ENCODE measurements around the gene RPS6KA5. TPM values are rescaled to one million over a fixed set of nuclear protein-coding genes. Genes with fewer than 3 reads are reported as not detected.

RPS6KA5 gene
- polyA plus RNA-seq, 2 of the 4 experiments (the other 2 are of a cell fraction), result 2.2 to 4.1 TPM

DNA sequence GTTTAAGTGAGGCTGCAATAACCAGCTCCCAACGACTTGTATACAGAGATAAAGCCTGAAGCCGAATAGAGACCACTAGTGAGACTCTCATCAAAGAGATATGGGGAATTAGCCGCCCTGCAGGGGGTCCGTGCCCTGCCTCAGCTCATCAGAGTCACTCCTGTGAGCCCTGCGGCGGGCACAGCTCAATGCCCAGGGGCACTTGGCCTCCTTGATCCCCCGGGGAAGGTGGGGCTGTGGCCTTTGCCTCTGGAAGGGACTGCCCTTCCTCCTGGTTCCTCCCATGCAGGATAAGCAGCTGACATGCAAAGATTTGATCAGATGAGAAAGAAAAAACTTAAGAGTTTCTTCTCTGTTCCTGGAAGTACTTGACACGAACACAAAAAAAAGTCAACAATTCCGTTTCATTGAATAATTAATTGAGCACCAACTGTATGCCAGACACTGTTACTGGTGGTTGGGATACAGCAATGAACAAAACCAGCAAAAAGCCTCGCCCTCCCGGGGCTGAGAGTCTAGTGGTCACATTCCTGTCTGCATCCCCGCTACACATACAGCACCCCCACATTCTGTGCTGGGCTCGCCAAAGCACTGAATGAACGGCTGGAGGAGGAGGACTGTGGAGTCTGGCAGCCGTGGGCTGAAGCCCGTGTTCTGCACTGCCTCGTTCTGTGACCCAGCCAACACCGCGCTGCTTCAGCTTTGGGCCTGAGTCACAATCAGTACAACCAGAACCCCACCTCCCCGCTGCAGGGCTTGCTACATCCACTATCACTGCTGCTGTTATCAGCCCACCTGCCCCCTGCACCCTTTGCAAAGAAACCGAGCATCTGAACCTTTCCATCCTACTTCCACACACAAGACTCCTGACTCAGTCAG, 254.5 kb downstream of the RPS6KA5 start:
- Histone ChIP-seq H3K4me3 (no peak overlapping the region), H3K9me3 (no peaks in the 10 kb centered on the region), H3K4me1 (no peaks in the 10 kb centered on the region), H3K4me2 (no peak overlapping the region), H3K27ac (no peak overlapping the region)
- TF ChIP-seq HOXB13 (CRISPR knock-in tag; IDR thresholded peaks at IDR 0.05; ENCODE audit: low read depth), result no peak
- no peak for TF ChIP-seq POLR2AphosphoS2 (conservative IDR thresholded peaks at IDR 0.05; ENCODE audit: low read length)
- no peak for TF ChIP-seq RFX5 (IDR thresholded peaks at IDR 0.05)
- no peak for TF ChIP-seq HEYL (CRISPR knock-in tag; IDR thresholded peaks at IDR 0.05)
- no peak for TF ChIP-seq HOXA7 (CRISPR knock-in tag; IDR thresholded peaks at IDR 0.05)
- TF ChIP-seq CBX8 (IDR thresholded peaks at IDR 0.05), result no peak
- TF ChIP-seq ZNF302 (CRISPR knock-in tag; IDR thresholded peaks at IDR 0.05), result no peak
- no peak for TF ChIP-seq MAZ (IDR thresholded peaks at IDR 0.05; ENCODE audit: borderline replicate concordance, low read depth, low read length)
- TF ChIP-seq NFE2L2 (conservative IDR thresholded peaks at IDR 0.05; ENCODE audit: low read length), result no peak
- no peak for TF ChIP-seq ZFP36 (IDR thresholded peaks at IDR 0.05; ENCODE audit: borderline replicate concordance, partially characterized antibody)
- ChIA-PET POLR2A (no interaction called here), CTCF (no interaction called here)
- ATAC-seq (no peak; a peak in 1 of 6 replicates), DNase-seq (ENCODE audit: low read depth in 1 of 2, low spot score in 1 of 2) (no peak), FAIRE-seq (no peak)
- WGBS (ENCODE audit: missing lambda C conversion rate), result 79% methylated on average over 21 of the region's 21 CpGs

DNA sequence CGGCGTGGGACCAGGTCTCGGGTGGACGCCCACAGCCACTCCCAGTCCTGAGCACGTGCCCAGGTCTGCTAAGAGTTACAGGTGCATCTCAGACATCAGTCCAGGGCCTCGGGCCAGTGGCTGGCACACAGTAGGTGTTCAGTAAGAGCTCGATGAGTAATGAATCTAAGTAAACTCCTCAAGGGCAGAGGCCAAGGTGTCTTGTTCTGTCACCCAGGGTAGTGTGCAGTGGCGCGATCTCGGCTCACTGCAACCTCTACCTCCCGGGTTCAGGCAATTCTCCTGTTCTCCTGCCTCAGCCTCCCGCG, 255.4 kb downstream of the RPS6KA5 start:
- H3K4me3 ChIP-seq, result no peak overlapping the region
- CTCF ChIA-PET, result interaction anchor here (1.7 kb wide), 1 partner anchor 11 kb away, joined by 4 read pairs; the partner anchor contains the start of gene TTC7B
- no peak for FAIRE-seq
- POLR2A ChIA-PET, result no interaction called here
- no peak overlapping the region for H3K4me2 ChIP-seq
- no peak overlapping the region for H3K27ac ChIP-seq
- no peak for ATAC-seq
- H3K4me1 ChIP-seq, result no peaks in the 10 kb centered on the region
- no peaks in the 10 kb centered on the region for H3K9me3 ChIP-seq
- 82% methylated on average over 13 of the region's 13 CpGs for WGBS (ENCODE audit: missing lambda C conversion rate)
- TF ChIP-seq ZSCAN20 (CRISPR knock-in tag; IDR thresholded peaks at IDR 0.05), result no peak
- no peak for TF ChIP-seq RAD21 (conservative IDR thresholded peaks at IDR 0.05 in 1 of 2, IDR thresholded peaks at IDR 0.05 in 1 of 2)
- no peak for DNase-seq (ENCODE audit: low read depth in 1 of 2, low spot score in 1 of 2)

DNA sequence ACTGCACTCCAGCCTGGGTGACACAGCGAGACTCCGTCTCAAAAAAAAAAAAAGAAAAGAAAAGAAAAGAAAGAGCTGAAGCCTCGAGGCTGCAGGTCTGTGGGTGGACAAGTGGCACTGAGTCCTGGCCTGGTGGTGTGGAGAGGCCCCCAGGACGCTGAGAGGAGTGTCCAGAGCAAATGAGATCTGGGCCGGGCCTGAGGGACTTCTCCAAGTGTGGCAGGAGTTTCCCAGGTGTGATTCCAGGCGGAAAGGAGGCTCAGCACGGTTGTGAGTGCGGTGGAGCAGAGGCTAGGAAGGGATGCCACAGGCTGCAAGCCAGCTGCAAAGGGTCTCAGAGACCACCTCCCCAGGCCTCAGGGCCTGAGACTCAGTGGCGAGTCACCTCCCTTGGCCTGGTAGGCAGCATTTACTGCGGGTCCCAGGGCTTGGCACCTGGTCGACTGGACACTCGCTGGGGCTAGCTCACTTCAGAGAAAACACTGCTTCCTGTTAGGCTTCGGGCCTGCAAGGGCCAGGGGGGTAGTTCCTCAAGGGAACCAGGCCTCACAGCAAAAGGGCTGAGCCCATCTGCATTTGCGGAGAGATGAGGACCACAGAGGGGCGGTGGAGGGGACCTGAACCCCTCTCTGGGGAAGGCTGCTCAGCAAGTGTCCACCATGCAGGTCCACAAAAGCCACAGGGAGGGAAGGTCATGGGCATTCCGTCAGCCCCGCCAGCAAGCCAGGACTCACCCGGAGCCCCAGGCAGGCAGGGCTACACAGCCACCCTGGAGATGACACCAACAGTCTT, 256.0 kb downstream of the RPS6KA5 start:
- Histone ChIP-seq H3K27ac (no peak overlapping the region), H3K4me2 (no peak overlapping the region), H3K9me3 (no peaks in the 10 kb centered on the region), H3K4me3 (no peak overlapping the region), H3K4me1 (no peaks in the 10 kb centered on the region)
- 87% methylated on average over 17 of the region's 18 CpGs for WGBS (ENCODE audit: missing lambda C conversion rate)
- no peak for FAIRE-seq
- ChIA-PET POLR2A (no interaction called here), CTCF (interaction anchor here (0.7 to 1.7 kb wide), 3 partner anchors 12 to 15 kb away, joined by 3 to 4 read pairs (median 3); partner anchors contain the start of gene TTC7B)
- no peak for DNase-seq (ENCODE audit: low read depth in 1 of 2, low spot score in 1 of 2)
- TF ChIP-seq NR3C1 (IDR thresholded peaks at IDR 0.05), result no peak
- no peak for ATAC-seq

DNA sequence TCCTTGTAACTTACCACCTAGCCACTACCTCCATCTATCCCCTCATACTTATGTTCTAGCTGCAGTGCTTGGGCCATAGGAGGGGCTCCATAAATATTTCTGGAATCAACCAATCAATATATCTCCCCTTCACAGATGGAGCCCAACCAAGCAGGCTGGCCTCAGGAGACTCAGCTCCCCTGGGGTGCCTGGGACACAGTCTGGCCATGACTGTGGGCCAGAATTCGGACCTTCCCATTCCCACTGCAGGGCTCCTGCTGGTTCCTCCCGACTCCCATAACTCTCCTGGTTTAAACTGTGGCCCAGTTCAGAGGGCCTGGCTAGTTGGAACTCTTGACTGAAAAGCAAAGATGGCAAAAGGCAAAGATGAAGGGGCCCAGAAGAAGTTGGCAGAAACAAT, 257.2 kb downstream of the RPS6KA5 start:
- DNase-seq (ENCODE audit: low read depth in 1 of 2, low spot score in 1 of 2) (no peak), ATAC-seq (no peak), FAIRE-seq (no peak)
- H3K4me3 ChIP-seq, result no peak overlapping the region
- H3K27ac ChIP-seq, result no peak overlapping the region
- WGBS (ENCODE audit: missing lambda C conversion rate), result 84% methylated on average over 2 of the region's 2 CpGs
- ChIA-PET POLR2A (no interaction called here), CTCF (interaction anchor here (0.7 to 1.7 kb wide), 4 partner anchors 13 to 100 kb away, joined by 3 to 4 read pairs (median 3); partner anchors contain the start of gene TTC7B)
- H3K4me1 ChIP-seq, result no peaks in the 10 kb centered on the region
- no peaks in the 10 kb centered on the region for H3K9me3 ChIP-seq
- H3K4me2 ChIP-seq, result no peak overlapping the region
- TF ChIP-seq RARB (CRISPR knock-in tag; IDR thresholded peaks at IDR 0.05) (no peak), POLR2AphosphoS2 (conservative IDR thresholded peaks at IDR 0.05; ENCODE audit: low read length) (no peak), HOXA7 (CRISPR knock-in tag; IDR thresholded peaks at IDR 0.05) (no peak), PHF8 (IDR thresholded peaks at IDR 0.05; ENCODE audit: borderline replicate concordance, low read depth) (no peak), RCOR1 (IDR thresholded peaks at IDR 0.05; ENCODE audit: low read depth, low read length) (no peak), GATA3 (IDR thresholded peaks at IDR 0.05; ENCODE audit: borderline replicate concordance) (no peak), ZSCAN20 (CRISPR knock-in tag; IDR thresholded peaks at IDR 0.05) (no peak)
- TF ChIP-seq, protein P1, sequence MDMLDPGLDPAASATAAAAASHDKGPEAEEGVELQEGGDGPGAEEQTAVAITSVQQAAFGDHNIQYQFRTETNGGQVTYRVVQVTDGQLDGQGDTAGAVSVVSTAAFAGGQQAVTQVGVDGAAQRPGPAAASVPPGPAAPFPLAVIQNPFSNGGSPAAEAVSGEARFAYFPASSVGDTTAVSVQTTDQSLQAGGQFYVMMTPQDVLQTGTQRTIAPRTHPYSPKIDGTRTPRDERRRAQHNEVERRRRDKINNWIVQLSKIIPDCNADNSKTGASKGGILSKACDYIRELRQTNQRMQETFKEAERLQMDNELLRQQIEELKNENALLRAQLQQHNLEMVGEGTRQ (IDR thresholded peaks at IDR 0.05), result no peak
- TF ChIP-seq, protein P2, sequence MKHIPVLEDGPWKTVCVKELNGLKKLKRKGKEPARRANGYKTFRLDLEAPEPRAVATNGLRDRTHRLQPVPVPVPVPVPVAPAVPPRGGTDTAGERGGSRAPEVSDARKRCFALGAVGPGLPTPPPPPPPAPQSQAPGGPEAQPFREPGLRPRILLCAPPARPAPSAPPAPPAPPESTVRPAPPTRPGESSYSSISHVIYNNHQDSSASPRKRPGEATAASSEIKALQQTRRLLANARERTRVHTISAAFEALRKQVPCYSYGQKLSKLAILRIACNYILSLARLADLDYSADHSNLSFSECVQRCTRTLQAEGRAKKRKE (CRISPR knock-in tag; IDR thresholded peaks at IDR 0.05; ENCODE audit: low read depth), result no peak
- TF ChIP-seq, protein P3, sequence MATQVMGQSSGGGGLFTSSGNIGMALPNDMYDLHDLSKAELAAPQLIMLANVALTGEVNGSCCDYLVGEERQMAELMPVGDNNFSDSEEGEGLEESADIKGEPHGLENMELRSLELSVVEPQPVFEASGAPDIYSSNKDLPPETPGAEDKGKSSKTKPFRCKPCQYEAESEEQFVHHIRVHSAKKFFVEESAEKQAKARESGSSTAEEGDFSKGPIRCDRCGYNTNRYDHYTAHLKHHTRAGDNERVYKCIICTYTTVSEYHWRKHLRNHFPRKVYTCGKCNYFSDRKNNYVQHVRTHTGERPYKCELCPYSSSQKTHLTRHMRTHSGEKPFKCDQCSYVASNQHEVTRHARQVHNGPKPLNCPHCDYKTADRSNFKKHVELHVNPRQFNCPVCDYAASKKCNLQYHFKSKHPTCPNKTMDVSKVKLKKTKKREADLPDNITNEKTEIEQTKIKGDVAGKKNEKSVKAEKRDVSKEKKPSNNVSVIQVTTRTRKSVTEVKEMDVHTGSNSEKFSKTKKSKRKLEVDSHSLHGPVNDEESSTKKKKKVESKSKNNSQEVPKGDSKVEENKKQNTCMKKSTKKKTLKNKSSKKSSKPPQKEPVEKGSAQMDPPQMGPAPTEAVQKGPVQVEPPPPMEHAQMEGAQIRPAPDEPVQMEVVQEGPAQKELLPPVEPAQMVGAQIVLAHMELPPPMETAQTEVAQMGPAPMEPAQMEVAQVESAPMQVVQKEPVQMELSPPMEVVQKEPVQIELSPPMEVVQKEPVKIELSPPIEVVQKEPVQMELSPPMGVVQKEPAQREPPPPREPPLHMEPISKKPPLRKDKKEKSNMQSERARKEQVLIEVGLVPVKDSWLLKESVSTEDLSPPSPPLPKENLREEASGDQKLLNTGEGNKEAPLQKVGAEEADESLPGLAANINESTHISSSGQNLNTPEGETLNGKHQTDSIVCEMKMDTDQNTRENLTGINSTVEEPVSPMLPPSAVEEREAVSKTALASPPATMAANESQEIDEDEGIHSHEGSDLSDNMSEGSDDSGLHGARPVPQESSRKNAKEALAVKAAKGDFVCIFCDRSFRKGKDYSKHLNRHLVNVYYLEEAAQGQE (IDR thresholded peaks at IDR 0.05), result no peak
- TF ChIP-seq, protein P4, sequence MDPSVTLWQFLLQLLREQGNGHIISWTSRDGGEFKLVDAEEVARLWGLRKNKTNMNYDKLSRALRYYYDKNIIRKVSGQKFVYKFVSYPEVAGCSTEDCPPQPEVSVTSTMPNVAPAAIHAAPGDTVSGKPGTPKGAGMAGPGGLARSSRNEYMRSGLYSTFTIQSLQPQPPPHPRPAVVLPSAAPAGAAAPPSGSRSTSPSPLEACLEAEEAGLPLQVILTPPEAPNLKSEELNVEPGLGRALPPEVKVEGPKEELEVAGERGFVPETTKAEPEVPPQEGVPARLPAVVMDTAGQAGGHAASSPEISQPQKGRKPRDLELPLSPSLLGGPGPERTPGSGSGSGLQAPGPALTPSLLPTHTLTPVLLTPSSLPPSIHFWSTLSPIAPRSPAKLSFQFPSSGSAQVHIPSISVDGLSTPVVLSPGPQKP (IDR thresholded peaks at IDR 0.05; ENCODE audit: low read depth, low read length), result no peak
